OCI-LY3 (cell line): ENCODE measurements around the gene RGS16.
A peak's percentile ranks its signal among the peaks of the same experiment; 100 is the strongest.

Experiments
- H2AFZ ChIP-seq: fragments of 200-600, 300-600 bp; shearing (Covaris generic); 2 replicates; pipeline ENCODE4 v1.6.0; 2014; ENCODE audit warnings: antibody characterized with exemption, low read depth, low read length
- H3K27ac ChIP-seq: fragments of 200-600, 300-600 bp; sonication (generic); 2 replicates; pipeline ENCODE4 v1.5.1; 2014; ENCODE audit warnings: mild to moderate bottlenecking, low read length, moderate library complexity, mixed read lengths
- H3K27me3 ChIP-seq: fragments of 200-600, 300-600 bp; sonication (generic); 2 replicates; pipeline ENCODE4 v1.6.1; 2014; ENCODE audit warnings: low read depth, low read length, mixed read lengths
- H3K36me3 ChIP-seq: fragments of 200-600, 300-600 bp; sonication (generic); replicated peaks from 2 replicates; pipeline ENCODE3; 2014; ENCODE audit warnings: low read depth, low read length, mixed read lengths
- H3K4me1 ChIP-seq: fragments of 300-600, 200-600 bp; sonication (generic); 2 replicates; pipeline ENCODE4 v1.6.1; 2014; ENCODE audit warnings: low read length, mixed read lengths
- H3K4me2 ChIP-seq: fragments of 200-600, 300-600 bp; sonication (generic); 2 replicates; pipeline ENCODE4 v1.6.1; 2014; ENCODE audit warnings: low read length, mixed read lengths
- H3K4me3 ChIP-seq: fragments of 300-600, 200-600 bp; sonication (generic); 2 replicates; pipeline ENCODE4 v1.5.1; 2014; ENCODE audit warnings: antibody characterized with exemption, mild to moderate bottlenecking, low read length, moderate library complexity
- H3K79me2 ChIP-seq: fragments of 300-600, 200-600 bp; shearing (Covaris generic); 2 replicates; pipeline ENCODE4 v1.6.1; 2014; ENCODE audit warnings: mild to moderate bottlenecking, low read length, mixed read lengths
- H3K9ac ChIP-seq: fragments of 300-600, 200-600 bp; shearing (Covaris generic); 2 replicates; pipeline ENCODE4 v1.6.0; 2014; ENCODE audit warnings: mild to moderate bottlenecking, low read length, moderate library complexity
- H3K9me3 ChIP-seq: fragments of 200-600, 300-600 bp; shearing (Covaris generic); 2 replicates; pipeline ENCODE4 v1.6.1; 2014; ENCODE audit warnings: low read length, mixed read lengths; ENCODE audit not compliant: insufficient read depth
- H4K20me1 ChIP-seq: fragments of 200-600, 300-600 bp; sonication (generic); 2 replicates; pipeline ENCODE4 v1.6.1; 2016; ENCODE audit warnings: low read length, mixed read lengths; ENCODE audit not compliant: insufficient read depth
- EZH2phosphoT487 ChIP-seq: fragments of 200-600 bp; shearing (Covaris generic); IDR thresholded peaks from 2 replicates; pipeline ENCODE4 v1.6.1; 2018; ENCODE audit warnings: antibody characterized with exemption, mixed run types, low read depth
- TF ChIP-seq, protein P1 (sequence below): fragments of 200-600, 300-600 bp; sonication (generic); IDR thresholded peaks from 2 replicates; pipeline ENCODE4 v1.5.1; 2014; ENCODE audit warnings: antibody characterized with exemption, low read length, low read depth

RGS16 gene

DNA sequence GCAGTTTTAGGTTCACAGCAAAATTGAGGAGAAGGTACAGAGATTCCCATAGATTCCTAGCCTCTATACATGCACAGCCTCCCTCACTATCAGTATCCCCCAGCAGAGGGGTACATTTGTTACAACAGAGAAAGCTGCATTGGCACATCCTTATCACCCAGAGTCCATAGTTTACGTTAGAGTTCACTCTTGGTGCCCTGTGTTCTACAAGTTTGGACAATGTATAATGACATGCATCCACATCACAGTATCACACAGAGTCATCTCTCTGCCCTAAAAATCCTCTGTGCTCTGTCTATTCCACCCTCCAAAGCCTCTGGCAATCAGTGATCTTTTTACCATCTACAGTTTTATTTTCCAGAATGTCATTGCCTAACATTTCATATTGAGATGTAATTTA is 22.3 kb upstream of the RGS16 start:
- no peaks in the 10 kb centered on the region for H4K20me1 ChIP-seq
- no peaks in the 10 kb centered on the region for H3K79me2 ChIP-seq
- H3K4me1 ChIP-seq = peaks cover 44% of the 10 kb centered on the region
- no peaks in the 10 kb centered on the region for H3K9me3 ChIP-seq
- H3K27me3 ChIP-seq = no peaks in the 10 kb centered on the region
- H2AFZ ChIP-seq = no peak overlapping the region
- no peak overlapping the region for H3K27ac ChIP-seq
- no peak overlapping the region for H3K9ac ChIP-seq
- H3K4me3 ChIP-seq = no peak overlapping the region
- H3K36me3 ChIP-seq = no peaks in the 10 kb centered on the region
- H3K4me2 ChIP-seq = no peak overlapping the region
- TF ChIP-seq, protein P1, sequence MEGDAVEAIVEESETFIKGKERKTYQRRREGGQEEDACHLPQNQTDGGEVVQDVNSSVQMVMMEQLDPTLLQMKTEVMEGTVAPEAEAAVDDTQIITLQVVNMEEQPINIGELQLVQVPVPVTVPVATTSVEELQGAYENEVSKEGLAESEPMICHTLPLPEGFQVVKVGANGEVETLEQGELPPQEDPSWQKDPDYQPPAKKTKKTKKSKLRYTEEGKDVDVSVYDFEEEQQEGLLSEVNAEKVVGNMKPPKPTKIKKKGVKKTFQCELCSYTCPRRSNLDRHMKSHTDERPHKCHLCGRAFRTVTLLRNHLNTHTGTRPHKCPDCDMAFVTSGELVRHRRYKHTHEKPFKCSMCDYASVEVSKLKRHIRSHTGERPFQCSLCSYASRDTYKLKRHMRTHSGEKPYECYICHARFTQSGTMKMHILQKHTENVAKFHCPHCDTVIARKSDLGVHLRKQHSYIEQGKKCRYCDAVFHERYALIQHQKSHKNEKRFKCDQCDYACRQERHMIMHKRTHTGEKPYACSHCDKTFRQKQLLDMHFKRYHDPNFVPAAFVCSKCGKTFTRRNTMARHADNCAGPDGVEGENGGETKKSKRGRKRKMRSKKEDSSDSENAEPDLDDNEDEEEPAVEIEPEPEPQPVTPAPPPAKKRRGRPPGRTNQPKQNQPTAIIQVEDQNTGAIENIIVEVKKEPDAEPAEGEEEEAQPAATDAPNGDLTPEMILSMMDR = no peak
- TF ChIP-seq EZH2phosphoT487 = no peak

DNA sequence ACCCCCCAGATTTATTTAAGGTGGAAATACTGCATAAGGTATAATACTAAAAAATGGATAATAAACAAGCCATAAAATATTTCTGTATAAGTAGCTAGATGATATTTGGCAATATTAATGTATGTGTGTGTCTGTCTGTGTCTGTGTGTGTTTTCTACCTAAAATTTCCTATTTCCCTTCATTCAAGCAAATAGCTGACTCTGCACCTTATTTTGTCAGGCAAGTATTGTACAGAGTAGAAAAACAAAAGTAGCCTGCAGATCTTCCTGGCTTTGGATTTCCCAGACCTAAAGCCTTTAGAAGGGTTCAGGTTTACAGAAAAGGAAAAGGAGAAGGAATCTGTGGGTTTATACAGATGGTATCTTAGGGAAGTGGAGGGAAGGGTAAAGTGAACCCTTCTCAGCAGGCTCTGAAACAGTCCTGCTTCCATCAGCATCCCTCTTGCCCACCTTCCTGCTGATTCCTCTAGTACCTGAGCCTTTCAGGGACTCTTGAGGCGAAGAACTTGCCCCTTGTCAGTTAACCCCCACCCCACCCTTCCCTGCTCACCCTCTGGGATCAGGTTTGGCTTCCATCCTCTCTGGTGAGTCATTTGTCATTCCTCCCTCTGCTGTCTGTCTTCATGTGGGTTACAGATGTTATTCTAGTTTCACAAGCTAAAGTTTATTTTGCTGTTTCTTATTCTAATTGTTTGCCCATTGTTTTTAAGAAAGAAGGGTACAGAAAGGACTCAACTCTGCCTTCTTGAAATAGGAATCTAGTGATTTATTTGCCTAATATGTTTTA is 21.7 kb upstream of the RGS16 start:
- Histone ChIP-seq H3K36me3 (no peaks in the 10 kb centered on the region), H3K4me1 (peaks cover 50% of the 10 kb centered on the region), H3K27me3 (no peaks in the 10 kb centered on the region), H4K20me1 (no peaks in the 10 kb centered on the region), H3K9me3 (no peaks in the 10 kb centered on the region), H2AFZ (no peak overlapping the region), H3K9ac (no peak overlapping the region), H3K4me2 (no peak overlapping the region), H3K4me3 (no peak overlapping the region), H3K27ac (no peak overlapping the region), H3K79me2 (no peaks in the 10 kb centered on the region)
- TF ChIP-seq, protein P1 = no peak
- TF ChIP-seq EZH2phosphoT487 = no peak

DNA sequence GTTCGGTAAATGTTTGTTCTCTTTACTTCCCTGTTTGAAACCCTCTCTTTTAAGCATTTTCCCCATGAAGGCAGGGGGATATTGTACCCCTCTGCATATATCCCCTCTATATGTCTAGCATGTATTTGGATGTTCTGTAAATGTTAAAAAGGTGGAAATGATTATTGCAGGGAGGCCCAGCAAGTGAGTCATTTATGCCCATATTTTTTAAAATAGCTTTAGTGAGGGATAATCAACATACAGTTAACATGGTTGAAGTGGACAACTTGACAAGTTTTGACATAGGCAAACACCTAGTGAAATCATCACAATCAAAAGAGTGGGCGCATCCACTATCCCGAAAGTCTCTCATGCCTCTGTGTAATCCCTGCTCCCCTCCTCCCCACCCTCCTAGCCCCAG is 20.8 kb upstream of the RGS16 start:
- no peaks in the 10 kb centered on the region for H3K36me3 ChIP-seq
- H2AFZ ChIP-seq = 0 out of 2 replicates have a peak overlapping the region, but pooled peaks have one; percentile 8
- no peaks in the 10 kb centered on the region for H3K27me3 ChIP-seq
- H3K79me2 ChIP-seq = no peaks in the 10 kb centered on the region
- no peak overlapping the region; the same call in 1 of the 2 replicates for H3K4me2 ChIP-seq
- peaks cover 50% of the 10 kb centered on the region for H3K4me1 ChIP-seq
- H3K9ac ChIP-seq = no peak overlapping the region
- TF ChIP-seq, protein P1 = no peak
- no peak for TF ChIP-seq EZH2phosphoT487
- no peaks in the 10 kb centered on the region for H4K20me1 ChIP-seq
- H3K9me3 ChIP-seq = no peaks in the 10 kb centered on the region
- no peak overlapping the region for H3K27ac ChIP-seq
- H3K4me3 ChIP-seq = no peak overlapping the region

DNA sequence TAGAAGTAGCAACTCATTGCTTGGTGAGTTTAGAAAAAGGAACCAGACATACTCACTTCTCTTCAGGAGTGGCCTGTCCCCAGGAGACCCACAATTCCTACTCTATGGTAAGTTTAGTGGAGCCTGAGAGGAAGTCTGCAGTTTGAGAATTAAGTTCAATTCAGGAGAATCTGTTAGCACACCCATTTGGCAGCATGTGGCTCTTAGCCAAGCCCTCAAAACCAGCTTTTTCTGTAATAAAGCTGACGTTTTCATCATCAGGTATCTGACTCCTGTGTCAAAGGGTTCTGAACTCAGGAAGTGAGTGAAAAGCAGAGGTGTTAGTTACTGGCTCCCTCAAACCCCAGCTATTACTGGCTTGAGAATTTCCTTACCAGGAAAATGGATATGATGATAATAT is 20.4 kb upstream of the RGS16 start:
- Histone ChIP-seq H4K20me1 (no peaks in the 10 kb centered on the region), H3K27ac (peak overlapping the region; percentile 9; the same call in 1 of the 2 replicates), H3K9ac (no peak overlapping the region), H3K9me3 (no peaks in the 10 kb centered on the region), H2AFZ (0 out of 2 replicates have a peak overlapping the region, but pooled peaks have one; percentile 8), H3K27me3 (no peaks in the 10 kb centered on the region), H3K79me2 (no peaks in the 10 kb centered on the region), H3K4me3 (no peak overlapping the region), H3K4me1 (peaks cover 46% of the 10 kb centered on the region), H3K4me2 (peak overlapping the region; percentile 66; the same call in 1 of the 2 replicates), H3K36me3 (no peaks in the 10 kb centered on the region)
- TF ChIP-seq EZH2phosphoT487 = no peak
- TF ChIP-seq, protein P1 = no peak
